BLaER1 (cell line): ENCODE measurements around the gene OPA1.

Source experiments
- H3K27ac ChIP-seq: shearing (Covaris generic); formaldehyde crosslinking; 2 replicates; pipeline ENCODE4 v1.8.1; 2022
- H3K27me3 ChIP-seq: shearing (Covaris generic); formaldehyde crosslinking; 2 replicates; pipeline ENCODE4 v1.8.1; 2022
- H3K36me3 ChIP-seq: shearing (Covaris generic); formaldehyde crosslinking; 2 replicates; pipeline ENCODE4 v1.8.1; 2022
- H3K4me1 ChIP-seq: shearing (Covaris generic); formaldehyde crosslinking; 2 replicates; pipeline ENCODE4 v1.8.1; 2022
- H3K4me2 ChIP-seq: shearing (Covaris generic); formaldehyde crosslinking; 2 replicates; pipeline ENCODE4 v1.8.1; 2022
- H3K4me3 ChIP-seq: shearing (Covaris generic); formaldehyde crosslinking; 2 replicates; pipeline ENCODE4 v1.8.1; 2022
- H3K9ac ChIP-seq: shearing (Covaris generic); formaldehyde crosslinking; 2 replicates; pipeline ENCODE4 v1.8.1; 2022
- H3K9me3 ChIP-seq: shearing (Covaris generic); formaldehyde crosslinking; 2 replicates; pipeline ENCODE4 v1.8.1; 2022
- H4K20me1 ChIP-seq: shearing (Covaris generic); formaldehyde crosslinking; 2 replicates; pipeline ENCODE4 v1.8.1; 2022
- Cebpa-rat ChIP-seq: shearing (Covaris generic); IDR thresholded peaks from 2 replicates; pipeline ENCODE4 v1.8.1; 2022

OPA1 gene

GRCh38 chr3:193614430-193614829 is 21.4 kb downstream of the OPA1 start:
- peaks cover 42% of the 10 kb centered on the region for H4K20me1 ChIP-seq

GRCh38 chr3:193617628-193618027 is 24.6 kb downstream of the OPA1 start:
- peaks cover 9% of the 10 kb centered on the region for H3K4me1 ChIP-seq
- H3K36me3 ChIP-seq: peaks cover 87% of the 10 kb centered on the region
- H3K9ac ChIP-seq: no peak overlapping the region
- no peak overlapping the region for H3K27ac ChIP-seq
- TF ChIP-seq Cebpa-rat: no peak
- peaks cover 42% of the 10 kb centered on the region for H4K20me1 ChIP-seq
- H3K27me3 ChIP-seq: no peaks in the 10 kb centered on the region
- no peak overlapping the region for H3K4me2 ChIP-seq
- no peak overlapping the region for H3K4me3 ChIP-seq
- peaks cover 8% of the 10 kb centered on the region for H3K9me3 ChIP-seq

More at GRCh38 chr3:193614430-193614829, 21.4 kb downstream of the OPA1 start:
- no peak for TF ChIP-seq Cebpa-rat
- no peak overlapping the region for H3K4me3 ChIP-seq
- no peaks in the 10 kb centered on the region for H3K27me3 ChIP-seq
- peaks cover 9% of the 10 kb centered on the region for H3K4me1 ChIP-seq
- H3K9me3 ChIP-seq: peaks cover 34% of the 10 kb centered on the region
- no peak overlapping the region for H3K9ac ChIP-seq
- H3K36me3 ChIP-seq: peaks cover 89% of the 10 kb centered on the region
- no peak overlapping the region for H3K4me2 ChIP-seq
- no peak overlapping the region for H3K27ac ChIP-seq

DNA sequence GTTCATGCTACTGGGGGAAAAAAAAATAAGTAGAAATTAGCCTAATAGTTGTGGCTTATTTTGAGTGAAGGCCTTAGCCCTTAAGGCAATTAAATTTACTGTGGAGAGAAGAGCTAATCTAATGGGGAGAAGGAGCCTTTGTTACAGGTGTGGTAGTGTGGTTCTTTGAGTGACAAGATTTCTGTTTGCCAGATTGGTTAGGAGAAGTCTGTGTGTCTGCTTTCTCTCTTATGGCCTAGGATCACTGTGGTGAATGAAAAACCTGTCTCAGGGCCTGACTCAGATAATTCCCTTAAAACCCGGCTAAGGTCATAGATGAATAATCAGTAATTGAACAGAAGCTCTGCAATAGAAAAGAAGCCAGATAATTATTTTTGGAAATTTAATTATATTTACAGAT is 27.0 kb downstream of the OPA1 start:
- Histone ChIP-seq H3K9ac (no peak overlapping the region), H3K9me3 (no peaks in the 10 kb centered on the region), H4K20me1 (peaks cover 19% of the 10 kb centered on the region; the same call in 1 of the 2 replicates), H3K36me3 (peaks cover 76% of the 10 kb centered on the region), H3K27ac (no peak overlapping the region), H3K4me2 (no peak overlapping the region), H3K4me1 (no peaks in the 10 kb centered on the region), H3K4me3 (no peak overlapping the region), H3K27me3 (no peaks in the 10 kb centered on the region)
- TF ChIP-seq Cebpa-rat: no peak

- H3K9me3 ChIP-seq: no peaks in the 10 kb centered on the region
- no peak overlapping the region for H3K4me2 ChIP-seq
- no peaks in the 10 kb centered on the region for H3K27me3 ChIP-seq
- no peak overlapping the region for H3K9ac ChIP-seq
- H3K4me1 ChIP-seq: no peaks in the 10 kb centered on the region
- no peak overlapping the region for H3K4me3 ChIP-seq
- TF ChIP-seq Cebpa-rat: no peak
- peaks cover 71% of the 10 kb centered on the region for H3K36me3 ChIP-seq
- peaks cover 13% of the 10 kb centered on the region; the same call in 1 of the 2 replicates for H4K20me1 ChIP-seq
- H3K27ac ChIP-seq: no peak overlapping the region
Measured at GRCh38 chr3:193620650-193621049, 27.6 kb downstream of the OPA1 start.

- H3K4me3 ChIP-seq: no peak overlapping the region
- H3K27me3 ChIP-seq: no peaks in the 10 kb centered on the region
- no peak overlapping the region for H3K9ac ChIP-seq
- peaks cover 8% of the 10 kb centered on the region; the same call in 1 of the 2 replicates for H4K20me1 ChIP-seq
- H3K9me3 ChIP-seq: no peaks in the 10 kb centered on the region
- H3K27ac ChIP-seq: no peak overlapping the region
- no peaks in the 10 kb centered on the region for H3K4me1 ChIP-seq
- peaks cover 71% of the 10 kb centered on the region for H3K36me3 ChIP-seq
- no peak overlapping the region for H3K4me2 ChIP-seq
- TF ChIP-seq Cebpa-rat: no peak
Measured at GRCh38 chr3:193621127-193621526, 28.1 kb downstream of the OPA1 start.

GRCh38 chr3:193630005-193630404 is 37.0 kb downstream of the OPA1 start:
- Histone ChIP-seq H3K9me3 (no peaks in the 10 kb centered on the region), H3K4me2 (no peak overlapping the region), H3K27ac (no peak overlapping the region), H3K9ac (no peak overlapping the region), H3K36me3 (peaks cover 44% of the 10 kb centered on the region), H3K4me1 (no peaks in the 10 kb centered on the region), H4K20me1 (no peaks in the 10 kb centered on the region), H3K4me3 (no peak overlapping the region), H3K27me3 (no peaks in the 10 kb centered on the region)
- TF ChIP-seq Cebpa-rat: no peak

- peaks cover 65% of the 10 kb centered on the region for H3K36me3 ChIP-seq
- no peak overlapping the region for H3K27ac ChIP-seq
- no peaks in the 10 kb centered on the region for H3K4me1 ChIP-seq
- H3K4me2 ChIP-seq: no peak overlapping the region
- H3K9ac ChIP-seq: no peak overlapping the region
- H3K27me3 ChIP-seq: no peaks in the 10 kb centered on the region
- no peaks in the 10 kb centered on the region for H3K9me3 ChIP-seq
- no peak overlapping the region for H3K4me3 ChIP-seq
- H4K20me1 ChIP-seq: no peaks in the 10 kb centered on the region
- TF ChIP-seq Cebpa-rat: no peak
Measured at GRCh38 chr3:193637831-193638230, 44.8 kb downstream of the OPA1 start.

GRCh38 chr3:193638833-193639232 is 45.8 kb downstream of the OPA1 start:
- no peaks in the 10 kb centered on the region for H3K27me3 ChIP-seq
- no peaks in the 10 kb centered on the region for H3K4me1 ChIP-seq
- no peak overlapping the region for H3K4me3 ChIP-seq
- H3K27ac ChIP-seq: no peak overlapping the region
- no peaks in the 10 kb centered on the region for H4K20me1 ChIP-seq
- no peak for TF ChIP-seq Cebpa-rat
- H3K9ac ChIP-seq: no peak overlapping the region
- no peak overlapping the region for H3K4me2 ChIP-seq
- H3K9me3 ChIP-seq: no peaks in the 10 kb centered on the region
- H3K36me3 ChIP-seq: peaks cover 70% of the 10 kb centered on the region

- H4K20me1 ChIP-seq: no peaks in the 10 kb centered on the region
- H3K36me3 ChIP-seq: peaks cover 80% of the 10 kb centered on the region
- H3K4me3 ChIP-seq: no peak overlapping the region
- TF ChIP-seq Cebpa-rat: no peak
- H3K9ac ChIP-seq: no peak overlapping the region
- H3K27ac ChIP-seq: no peak overlapping the region
- no peak overlapping the region for H3K4me2 ChIP-seq
- H3K27me3 ChIP-seq: no peaks in the 10 kb centered on the region
- H3K4me1 ChIP-seq: no peaks in the 10 kb centered on the region
- H3K9me3 ChIP-seq: no peaks in the 10 kb centered on the region
Measured at GRCh38 chr3:193640165-193640715, 47.2 kb downstream of the OPA1 start.

GRCh38 chr3:193640728-193641439 is 47.9 kb downstream of the OPA1 start:
- H3K9me3 ChIP-seq: no peaks in the 10 kb centered on the region
- H3K36me3 ChIP-seq: peaks cover 84% of the 10 kb centered on the region
- H3K4me2 ChIP-seq: no peak overlapping the region
- no peak overlapping the region for H3K27ac ChIP-seq
- H3K4me1 ChIP-seq: no peaks in the 10 kb centered on the region
- no peak overlapping the region for H3K4me3 ChIP-seq
- H3K27me3 ChIP-seq: no peaks in the 10 kb centered on the region
- H3K9ac ChIP-seq: no peak overlapping the region
- H4K20me1 ChIP-seq: no peaks in the 10 kb centered on the region
- no peak for TF ChIP-seq Cebpa-rat
